Measurements from ENCODE around the gene TRIP11.
"Not testable (repeated sequence)": the region's sequence is repeated elsewhere in the genome, so short reads cannot be mapped to it uniquely, and the experiment has no call there.

TRIP11 gene

GRCh38 chr14:92039719-92040430, at the start of gene TRIP11:
TRIP11 (minus strand) TSS chr14:92040059; CDS start chr14:92039685, 374 bp downstream.
- DNase-seq: peak; percentile 32

- DNase-seq: no peak
Measured at GRCh38 chr14:92088494-92088893, 48.6 kb upstream of the TRIP11 start.

- no peak for DNase-seq
Measured at GRCh38 chr14:92074555-92074954, 34.7 kb upstream of the TRIP11 start.

GRCh38 chr14:92058006-92058917, 18.4 kb upstream of the TRIP11 start:
- no peak for DNase-seq

- DNase-seq: no peak
Measured at GRCh38 chr14:92049781-92050180, 9.9 kb upstream of the TRIP11 start.

GRCh38 chr14:92049221-92049620, 9.4 kb upstream of the TRIP11 start:
- not testable (repeated sequence) for DNase-seq

- not testable (repeated sequence) for DNase-seq
Measured at GRCh38 chr14:92045904-92046303, 6.0 kb upstream of the TRIP11 start.

GRCh38 chr14:92041766-92042165, 1.9 kb upstream of the TRIP11 start:
- not testable (repeated sequence) for DNase-seq

GRCh38 chr14:92041203-92041602, 1.3 kb upstream of the TRIP11 start:
- no peak for DNase-seq

GRCh38 chr14:92040431-92041051, 682 bp upstream of the TRIP11 start:
- peak; percentile 2 for DNase-seq

- no peak for DNase-seq
Measured at GRCh38 chr14:92039063-92039718, 668 bp downstream of the TRIP11 start.

GRCh38 chr14:92037989-92038388, 1.9 kb downstream of the TRIP11 start:
- DNase-seq: no peak

GRCh38 chr14:92035890-92036289, 4.0 kb downstream of the TRIP11 start:
- DNase-seq: no peak

GRCh38 chr14:92033906-92034687, 5.8 kb downstream of the TRIP11 start:
- DNase-seq: no peak

GRCh38 chr14:92033433-92033832, 6.4 kb downstream of the TRIP11 start:
- no peak for DNase-seq

- DNase-seq: no peak
Measured at GRCh38 chr14:92026548-92027190, 13.2 kb downstream of the TRIP11 start.

GRCh38 chr14:92022036-92022435, 17.8 kb downstream of the TRIP11 start:
- no peak for DNase-seq

GRCh38 chr14:92021523-92021922, 18.3 kb downstream of the TRIP11 start:
- DNase-seq: no peak

GRCh38 chr14:92014040-92014439, 25.8 kb downstream of the TRIP11 start:
- no peak for DNase-seq

- DNase-seq: no peak
Measured at GRCh38 chr14:92012121-92012748, 27.6 kb downstream of the TRIP11 start.

GRCh38 chr14:92010644-92011043, 29.2 kb downstream of the TRIP11 start:
- DNase-seq: no peak
